Smooth muscle cell (in vitro differentiated cells): ENCODE data around the gene CALM1. TPM values are rescaled to one million over a fixed set of nuclear protein-coding genes. Genes with fewer than 3 reads are reported as not detected.

Source experiments
- DNase-seq: peaks from one replicate; lab custom pipeline; 2025; ENCODE audit not compliant: unreplicated experiment; lab: John Stamatoyannopoulos, UW
- H2AFZ ChIP-seq: fragments of 200-600 bp; sonication (generic); 2 replicates; pipeline ENCODE4 v1.6.0; 2016; ENCODE audit warnings: antibody characterized with exemption, low read depth, mild to moderate bottlenecking
- H3F3A ChIP-seq: fragments of 200-600 bp; sonication (generic); 2 replicates; pipeline ENCODE4 v1.6.0; 2017; ENCODE audit warnings: antibody characterized with exemption, low read depth
- H3K27ac ChIP-seq: fragments of 200-600 bp; sonication (generic); 2 replicates; pipeline ENCODE4 v1.5.1; 2016; ENCODE audit warnings: low read depth, mild to moderate bottlenecking
- H3K27me3 ChIP-seq: fragments of 200-600 bp; sonication (generic); 2 replicates; pipeline ENCODE4 v1.6.1; 2016; ENCODE audit warnings: low read depth, mild to moderate bottlenecking
- H3K36me3 ChIP-seq: fragments of 200-600 bp; sonication (generic); 2 replicates; pipeline ENCODE4 v1.5.1; 2016; ENCODE audit warnings: low read depth
- H3K4me1 ChIP-seq: fragments of 200-600 bp; sonication (generic); 2 replicates; pipeline ENCODE4 v1.5.1; 2016; ENCODE audit warnings: low read depth
- H3K4me2 ChIP-seq: fragments of 200-600 bp; sonication (generic); 2 replicates; pipeline ENCODE4 v1.6.0; 2016; ENCODE audit warnings: mild to moderate bottlenecking
- H3K4me3 ChIP-seq: fragments of 200-600 bp; sonication (generic); 2 replicates; pipeline ENCODE4 v1.5.1; 2016; ENCODE audit warnings: mild to moderate bottlenecking
- H3K79me2 ChIP-seq: fragments of 200-600 bp; sonication (generic); 2 replicates; pipeline ENCODE4 v1.6.0; 2016; ENCODE audit warnings: low read depth, mild to moderate bottlenecking
- H3K9ac ChIP-seq: fragments of 200-600 bp; sonication (generic); 2 replicates; pipeline ENCODE4 v1.6.0; 2016; ENCODE audit warnings: low read depth
- H3K9me3 ChIP-seq: fragments of 200-600 bp; sonication (generic); replicated peaks from 2 replicates; pipeline ENCODE4 v1.5.1; 2016; ENCODE audit warnings: low read depth
- H4K20me1 ChIP-seq: fragments of 200-600 bp; sonication (generic); 2 replicates; pipeline ENCODE4 v1.6.0; 2016; ENCODE audit warnings: low read depth
- WGBS: methylation state at CpG from one replicate; pipeline ENCODE4 v1.1.7; 2016; ENCODE audit warnings: low lambda C conversion rate; 5-methylcytosine and 5-hydroxymethylcytosine counted together
- polyA plus RNA-seq: library from polyadenylated mRNA; unstranded; fragments of >200 nt; fragmentation: Nextera tagmentation; extraction: Ambion mirVana; gene quantifications from 2 replicates; pipeline ENCODE4 v1.2.1, GENCODE V29; 2016
- total RNA-seq: library from RNA; depleted of rRNA; stranded (reverse); fragments of >200 nt; gene quantifications from 2 replicates; pipeline ENCODE4 v1.2.3, GENCODE V29; 2014
- TF ChIP-seq, protein P1 (sequence below): fragments of 200-600 bp; sonication (generic); IDR thresholded peaks from 2 replicates; pipeline ENCODE4 v1.5.1; 2017; ENCODE audit warnings: borderline replicate concordance, mild to moderate bottlenecking, antibody characterized with exemption; ENCODE audit not compliant: insufficient read depth, poor library complexity, severe bottlenecking

CALM1 gene
- total and polyA plus RNA-seq, 2 experiments from 2014 or later: 302 to 545 TPM

DNA sequence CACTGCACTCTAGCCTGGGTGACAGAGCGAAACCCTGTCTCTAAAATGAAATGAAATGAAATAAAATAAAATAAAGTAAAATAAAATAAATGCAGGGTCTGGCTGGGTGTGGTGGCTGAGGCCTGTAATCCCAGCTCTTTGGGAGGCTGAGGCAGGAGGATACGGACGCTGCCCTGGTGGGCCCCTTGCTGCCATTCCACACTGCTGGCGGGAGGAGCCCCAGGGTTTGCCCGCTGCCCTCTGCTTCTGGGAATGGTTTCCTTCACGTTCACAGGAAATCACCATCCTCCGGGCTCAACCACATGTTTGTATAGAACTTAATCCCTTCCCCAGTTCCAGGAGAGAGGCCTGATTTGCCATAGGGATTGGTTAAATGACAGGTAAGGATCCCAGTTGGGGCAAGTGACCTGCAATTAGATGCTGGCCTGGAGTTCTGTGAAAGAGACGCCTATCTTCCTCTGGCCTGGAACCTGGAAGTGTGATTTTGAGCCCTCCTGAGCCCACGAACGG, 29.3 kb downstream of the CALM1 start:
- TF ChIP-seq, protein P1, sequence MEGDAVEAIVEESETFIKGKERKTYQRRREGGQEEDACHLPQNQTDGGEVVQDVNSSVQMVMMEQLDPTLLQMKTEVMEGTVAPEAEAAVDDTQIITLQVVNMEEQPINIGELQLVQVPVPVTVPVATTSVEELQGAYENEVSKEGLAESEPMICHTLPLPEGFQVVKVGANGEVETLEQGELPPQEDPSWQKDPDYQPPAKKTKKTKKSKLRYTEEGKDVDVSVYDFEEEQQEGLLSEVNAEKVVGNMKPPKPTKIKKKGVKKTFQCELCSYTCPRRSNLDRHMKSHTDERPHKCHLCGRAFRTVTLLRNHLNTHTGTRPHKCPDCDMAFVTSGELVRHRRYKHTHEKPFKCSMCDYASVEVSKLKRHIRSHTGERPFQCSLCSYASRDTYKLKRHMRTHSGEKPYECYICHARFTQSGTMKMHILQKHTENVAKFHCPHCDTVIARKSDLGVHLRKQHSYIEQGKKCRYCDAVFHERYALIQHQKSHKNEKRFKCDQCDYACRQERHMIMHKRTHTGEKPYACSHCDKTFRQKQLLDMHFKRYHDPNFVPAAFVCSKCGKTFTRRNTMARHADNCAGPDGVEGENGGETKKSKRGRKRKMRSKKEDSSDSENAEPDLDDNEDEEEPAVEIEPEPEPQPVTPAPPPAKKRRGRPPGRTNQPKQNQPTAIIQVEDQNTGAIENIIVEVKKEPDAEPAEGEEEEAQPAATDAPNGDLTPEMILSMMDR: no peak
- Histone ChIP-seq H3K27me3 (no peaks in the 10 kb centered on the region), H3K27ac (no peak overlapping the region), H3K4me1 (no peaks in the 10 kb centered on the region), H3K36me3 (no peaks in the 10 kb centered on the region), H3K4me2 (no peak overlapping the region), H4K20me1 (no peaks in the 10 kb centered on the region), H3K79me2 (no peaks in the 10 kb centered on the region), H3K4me3 (no peak overlapping the region), H3F3A (no peaks in the 10 kb centered on the region), H2AFZ (no peak overlapping the region), H3K9ac (no peak overlapping the region), H3K9me3 (no peaks in the 10 kb centered on the region)
- 83% methylated on average over 10 of the region's 10 CpGs for WGBS
- no peak for DNase-seq

DNA sequence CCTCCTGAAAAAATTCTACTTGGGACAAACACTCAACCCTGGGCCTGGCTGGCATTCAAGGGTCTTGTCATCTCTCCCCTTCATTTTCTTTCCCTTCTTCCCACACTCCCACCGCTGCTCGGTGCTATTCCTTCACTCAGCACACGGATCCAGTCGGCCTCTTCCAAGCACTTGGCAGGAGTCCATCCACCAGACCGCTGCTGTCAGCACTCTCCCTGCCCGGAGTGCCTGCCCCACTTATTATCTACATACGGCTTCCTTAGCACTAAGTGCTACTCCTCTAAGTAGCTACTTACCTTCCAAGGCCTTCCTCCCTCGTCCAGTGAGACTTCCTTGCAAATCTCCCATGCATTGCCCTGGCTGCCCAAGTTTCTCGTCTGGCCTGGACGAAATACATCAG, 29.8 kb downstream of the CALM1 start:
- 56% methylated on average over 10 of the region's 10 CpGs for WGBS
- Histone ChIP-seq H3K4me1 (no peaks in the 10 kb centered on the region), H3K4me2 (no peak overlapping the region), H3K4me3 (no peak overlapping the region), H3K9me3 (no peaks in the 10 kb centered on the region), H3K9ac (no peak overlapping the region), H3K27ac (no peak overlapping the region), H3K36me3 (no peaks in the 10 kb centered on the region), H3F3A (no peaks in the 10 kb centered on the region), H3K27me3 (no peaks in the 10 kb centered on the region), H4K20me1 (no peaks in the 10 kb centered on the region), H3K79me2 (no peaks in the 10 kb centered on the region), H2AFZ (no peak overlapping the region)
- TF ChIP-seq, protein P1: no peak
- no peak for DNase-seq

DNA sequence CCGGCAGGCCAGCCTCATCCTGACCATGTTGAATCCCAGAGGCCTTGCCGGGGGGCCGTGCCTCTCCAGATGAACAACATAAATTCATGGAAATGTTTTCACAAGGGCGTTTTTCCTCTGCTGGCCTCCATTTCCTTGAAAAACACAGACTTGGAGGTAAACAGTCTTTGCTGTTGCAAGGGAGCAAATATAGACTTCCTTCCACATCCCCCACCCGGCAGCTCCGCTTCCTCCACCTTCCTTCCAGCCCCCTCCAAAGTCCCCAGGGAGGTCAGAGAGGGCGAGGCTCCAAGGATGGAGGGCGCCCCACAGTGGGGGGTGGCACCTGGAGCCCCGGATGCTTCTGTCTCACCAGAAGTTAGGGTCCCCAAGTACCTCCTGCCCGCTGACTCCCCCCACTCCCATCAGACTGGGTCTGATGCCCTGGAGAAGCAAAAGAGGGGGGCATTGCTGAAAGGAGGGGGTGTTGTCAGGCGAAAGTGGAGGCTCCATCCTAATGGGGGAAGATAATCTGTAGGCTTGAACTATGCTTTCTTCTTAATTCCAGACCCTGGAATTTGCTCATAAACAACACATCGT, 31.1 kb downstream of the CALM1 start:
- Histone ChIP-seq H3K4me3 (no peak overlapping the region), H3K79me2 (no peaks in the 10 kb centered on the region), H3K4me1 (no peaks in the 10 kb centered on the region), H3K9me3 (no peaks in the 10 kb centered on the region), H3F3A (no peaks in the 10 kb centered on the region), H4K20me1 (no peaks in the 10 kb centered on the region), H3K36me3 (no peaks in the 10 kb centered on the region), H3K27me3 (no peaks in the 10 kb centered on the region), H2AFZ (no peak overlapping the region), H3K27ac (no peak overlapping the region), H3K9ac (no peak overlapping the region), H3K4me2 (no peak overlapping the region)
- TF ChIP-seq, protein P1: no peak
- DNase-seq: no peak
- WGBS: 91% methylated on average over 12 of the region's 12 CpGs

DNA sequence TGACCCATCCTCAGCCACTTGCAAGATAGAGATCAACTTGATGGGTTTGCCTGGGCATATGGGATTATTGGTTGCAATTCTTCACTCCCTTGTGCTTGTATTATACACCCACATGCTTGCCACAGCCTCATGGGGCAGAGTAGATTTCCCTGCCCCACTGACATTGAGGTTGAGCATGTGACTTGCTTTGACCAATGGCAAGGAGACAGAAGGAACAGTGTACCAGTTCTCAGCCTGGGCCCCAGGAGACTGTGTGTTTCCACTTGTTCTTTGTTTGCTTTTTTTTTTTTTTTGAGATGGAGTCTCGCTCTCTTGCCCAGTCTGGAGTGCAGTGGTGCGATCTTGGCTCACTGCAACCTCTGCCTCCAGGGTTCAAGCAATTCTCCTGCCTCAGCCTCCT, 31.8 kb downstream of the CALM1 start:
- Histone ChIP-seq H3K36me3 (no peaks in the 10 kb centered on the region), H3K9me3 (no peaks in the 10 kb centered on the region), H3K9ac (no peak overlapping the region), H2AFZ (no peak overlapping the region), H3K79me2 (no peaks in the 10 kb centered on the region), H3K4me1 (no peaks in the 10 kb centered on the region), H3K27ac (no peak overlapping the region), H3K4me2 (no peak overlapping the region), H4K20me1 (no peaks in the 10 kb centered on the region), H3K4me3 (no peak overlapping the region), H3K27me3 (no peaks in the 10 kb centered on the region), H3F3A (no peaks in the 10 kb centered on the region)
- TF ChIP-seq, protein P1: no peak
- 93% methylated on average over 2 of the region's 2 CpGs for WGBS
- no peak for DNase-seq
